Hepatocyte (in vitro differentiated cells): Measurements from ENCODE around the gene ENTPD3. TPM values are rescaled to one million over a fixed set of nuclear protein-coding genes. Genes with fewer than 3 reads are reported as not detected.

Experiments used
- DNase-seq: peaks from one replicate; pipeline ENCODE4 v3.0.0-alpha.2; 2016; ENCODE audit warnings: low spot score
- H2AFZ ChIP-seq: fragments of 200-600 bp; sonication (generic); 2 replicates; pipeline ENCODE4 v1.6.0; 2016; ENCODE audit warnings: antibody characterized with exemption, mild to moderate bottlenecking
- H3K27ac ChIP-seq: fragments of 200-600 bp; sonication (generic); 2 replicates; pipeline ENCODE4 v1.5.1; 2016; ENCODE audit warnings: mild to moderate bottlenecking
- H3K27me3 ChIP-seq: fragments of 200-600 bp; sonication (generic); 2 replicates; pipeline ENCODE4 v1.6.1; 2016
- H3K36me3 ChIP-seq: fragments of 200-600 bp; sonication (generic); replicated peaks from 2 replicates; pipeline ENCODE4 v1.5.1; 2016; ENCODE audit warnings: low read depth; ENCODE audit not compliant: insufficient read depth
- H3K4me1 ChIP-seq: fragments of 200-600 bp; sonication (generic); 2 replicates; pipeline ENCODE4 v1.5.1; 2016; ENCODE audit warnings: mild to moderate bottlenecking, moderate library complexity; ENCODE audit not compliant: insufficient read depth
- H3K4me2 ChIP-seq: fragments of 200-600 bp; sonication (generic); 2 replicates; pipeline ENCODE4 v1.6.0; 2016
- H3K4me3 ChIP-seq: fragments of 200-600 bp; sonication (generic); 2 replicates; pipeline ENCODE4 v1.5.1; 2016; ENCODE audit warnings: mild to moderate bottlenecking
- H3K79me2 ChIP-seq: fragments of 200-600 bp; sonication (generic); 2 replicates; pipeline ENCODE4 v1.6.0; 2017; ENCODE audit warnings: mild to moderate bottlenecking
- H3K9me2 ChIP-seq: fragments of 200-600 bp; sonication (generic); replicated peaks from 2 replicates; pipeline ENCODE4 v1.6.0; 2017; ENCODE audit warnings: mild to moderate bottlenecking; ENCODE audit not compliant: insufficient read depth
- H3K9me3 ChIP-seq: fragments of 200-600 bp; sonication (generic); 2 replicates; pipeline ENCODE4 v1.5.1; 2016; ENCODE audit warnings: low read depth, mild to moderate bottlenecking
- H4K20me1 ChIP-seq: fragments of 200-600 bp; sonication (generic); 2 replicates; pipeline ENCODE4 v1.6.0; 2016; ENCODE audit warnings: mild to moderate bottlenecking; ENCODE audit not compliant: insufficient read depth, poor library complexity, severe bottlenecking
- CTCF ChIP-seq: fragments of 200-600 bp; sonication (generic); IDR thresholded peaks from 2 replicates; pipeline ENCODE4 v1.5.1; 2016; ENCODE audit warnings: antibody characterized with exemption, mild to moderate bottlenecking; ENCODE audit not compliant: poor library complexity
- EZH2 ChIP-seq: fragments of 200-600 bp; sonication (generic); IDR thresholded peaks from 2 replicates; pipeline ENCODE4 v1.6.1; 2016; ENCODE audit warnings: antibody characterized with exemption, mild to moderate bottlenecking, borderline replicate concordance
- EZH2phosphoT487 ChIP-seq: fragments of 200-600 bp; sonication (generic); IDR thresholded peaks from one replicate; pipeline ENCODE4 v1.6.1; 2018; ENCODE audit warnings: antibody characterized with exemption, mild to moderate bottlenecking, low read depth, moderate library complexity; ENCODE audit not compliant: unreplicated experiment, severe bottlenecking
- WGBS: methylation state at CpG from one replicate; pipeline ENCODE4 v1.1.6; 2016; ENCODE audit warnings: low lambda C conversion rate; ENCODE audit errors: missing lambda C conversion rate; 5-methylcytosine and 5-hydroxymethylcytosine counted together
- polyA plus RNA-seq: library from polyadenylated mRNA; unstranded; fragments of >200 nt; fragmentation: Nextera tagmentation; extraction: Ambion mirVana; gene quantifications from 2 replicates; pipeline ENCODE4 v1.2.1, GENCODE V29; 2016
- total RNA-seq: library from RNA; depleted of rRNA; stranded (reverse); fragments of >200 nt; gene quantifications from 2 replicates; pipeline ENCODE4 v1.2.3, GENCODE V29; 2014

Gene ENTPD3
- total and polyA plus RNA-seq, 2 experiments from 2014 or later: 1.7 to 2.4 TPM

DNA sequence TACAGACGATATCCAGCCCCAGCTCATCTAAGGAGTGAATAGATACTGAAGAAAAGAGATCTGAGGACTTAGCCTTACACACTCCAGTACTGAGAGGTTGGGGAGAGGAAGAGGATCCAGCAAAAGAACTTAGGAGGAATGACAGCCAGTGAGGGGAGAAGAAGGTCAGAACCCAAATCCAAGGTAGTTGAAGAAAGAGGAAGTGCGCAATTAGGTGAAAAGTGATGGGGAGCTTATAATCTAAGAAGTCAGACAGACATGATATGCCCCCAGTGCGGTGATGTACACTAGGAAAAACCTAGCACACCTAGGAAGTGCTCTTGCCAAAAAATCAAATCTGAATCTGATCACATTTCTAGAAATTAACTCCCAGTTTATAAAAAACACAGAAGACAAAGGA is 20.6 kb downstream of the ENTPD3 start:
- no peak for TF ChIP-seq EZH2phosphoT487
- TF ChIP-seq EZH2: no peak
- TF ChIP-seq CTCF: no peak
- H3K36me3 ChIP-seq: no peaks in the 10 kb centered on the region
- H4K20me1 ChIP-seq: no peaks in the 10 kb centered on the region
- no peak overlapping the region for H3K4me2 ChIP-seq
- no peak for DNase-seq
- H3K27me3 ChIP-seq: no peaks in the 10 kb centered on the region
- 76% methylated on average over 3 of the region's 3 CpGs for WGBS
- H3K9me3 ChIP-seq: no peaks in the 10 kb centered on the region
- H3K79me2 ChIP-seq: no peaks in the 10 kb centered on the region
- no peak overlapping the region for H3K27ac ChIP-seq
- no peaks in the 10 kb centered on the region for H3K4me1 ChIP-seq
- no peaks in the 10 kb centered on the region for H3K9me2 ChIP-seq
- H2AFZ ChIP-seq: no peak overlapping the region
- no peak overlapping the region for H3K4me3 ChIP-seq

GRCh38 chr3:40414270-40414669 is 27.3 kb downstream of the ENTPD3 start:
- no peak overlapping the region for H3K27ac ChIP-seq
- H3K9me2 ChIP-seq: no peaks in the 10 kb centered on the region
- H3K79me2 ChIP-seq: no peaks in the 10 kb centered on the region
- 79% methylated on average over 1 of the region's 1 CpG for WGBS
- no peak overlapping the region for H2AFZ ChIP-seq
- no peak overlapping the region for H3K4me3 ChIP-seq
- no peaks in the 10 kb centered on the region for H4K20me1 ChIP-seq
- no peaks in the 10 kb centered on the region for H3K9me3 ChIP-seq
- DNase-seq: no peak
- peaks cover 3% of the 10 kb centered on the region for H3K4me1 ChIP-seq
- H3K27me3 ChIP-seq: no peaks in the 10 kb centered on the region
- H3K4me2 ChIP-seq: no peak overlapping the region
- TF ChIP-seq EZH2phosphoT487: no peak
- no peak for TF ChIP-seq EZH2
- no peak for TF ChIP-seq CTCF
- no peaks in the 10 kb centered on the region for H3K36me3 ChIP-seq

DNA sequence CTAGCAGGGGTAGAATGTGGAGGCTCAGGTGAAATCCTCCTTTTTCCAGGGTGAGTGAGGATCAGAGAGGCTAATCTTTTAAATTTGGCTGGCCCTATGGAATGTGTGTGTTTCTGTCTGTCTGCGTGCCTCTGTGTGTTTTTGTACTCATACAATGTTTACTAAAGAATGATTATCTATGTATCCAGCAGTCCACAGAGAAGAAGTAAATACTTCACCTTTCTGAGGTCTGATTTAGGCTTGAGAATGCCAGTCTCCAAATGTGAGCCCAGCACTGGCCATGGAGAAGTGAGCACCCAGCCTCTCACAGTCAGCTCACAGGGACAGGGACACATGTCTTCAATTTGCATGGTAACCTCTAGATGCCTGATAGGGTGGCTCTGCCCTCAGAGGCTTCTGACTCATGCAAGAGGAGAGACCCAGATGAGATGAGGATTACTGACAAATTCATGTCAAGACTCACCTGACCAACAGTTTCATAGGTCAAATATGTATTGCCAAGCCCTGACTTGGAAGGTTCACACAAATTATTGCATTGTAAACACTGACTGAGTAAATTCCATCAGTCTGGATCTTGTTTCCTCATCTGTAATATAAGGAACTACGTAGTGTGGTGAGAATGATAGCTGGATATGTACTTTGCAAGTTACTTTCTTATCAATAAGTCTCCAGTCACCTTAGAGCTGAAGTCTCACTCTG is 31.0 kb downstream of the ENTPD3 start:
- no peaks in the 10 kb centered on the region for H3K79me2 ChIP-seq
- no peaks in the 10 kb centered on the region for H3K27me3 ChIP-seq
- H3K4me1 ChIP-seq: peaks cover 3% of the 10 kb centered on the region
- TF ChIP-seq EZH2phosphoT487 (no peak), EZH2 (no peak), CTCF (no peak)
- H3K9me2 ChIP-seq: no peaks in the 10 kb centered on the region
- H3K4me2 ChIP-seq: no peak overlapping the region
- H3K27ac ChIP-seq: peak overlapping the region; percentile 81
- no peak overlapping the region for H3K4me3 ChIP-seq
- peak; percentile 65 for DNase-seq
- H3K36me3 ChIP-seq: no peaks in the 10 kb centered on the region
- no peaks in the 10 kb centered on the region for H3K9me3 ChIP-seq
- no peaks in the 10 kb centered on the region for H4K20me1 ChIP-seq
- 56% methylated on average over 2 of the region's 2 CpGs for WGBS
- H2AFZ ChIP-seq: no peak overlapping the region
